Ovary (tissue), 3 donors: ENCODE measurements around the gene HNRNPU.

Experiments used
- CTCF ChIP-seq, 3 donors: fragments of 450-650 bp in 2 of 3; fragments of 200-600 bp in 1 of 3; IDR thresholded peaks; one replicate each; pipeline versions ENCODE4 v1.5.1 to v1.8.0; 2016 to 2022; ENCODE audit warnings: antibody characterized with exemption in 3 of 3, mild to moderate bottlenecking in 1 of 3
- POLR2A ChIP-seq: fragments of 450-650 bp; IDR thresholded peaks from one replicate; pipeline ENCODE4 v1.6.1; 2017; ENCODE audit warnings: antibody characterized with exemption, mild to moderate bottlenecking, moderate library complexity
- donor health status: DM: no; HTN: no; CAD: no.

- TF ChIP-seq CTCF (IDR thresholded peaks at IDR 0.05) = no peak
- TF ChIP-seq POLR2A = no peak
These were observed 2.0 kb downstream of the HNRNPU start for GRCh38 chr1:244862354-244862698.
